B cell (primary cell): ENCODE data around the gene NRROS. TPM values are rescaled to one million over a fixed set of nuclear protein-coding genes. Genes with fewer than 3 reads are reported as not detected.

ENCODE experiments used
- ATAC-seq: fragments of 200-7000 bp; cut with Tn5 transposase; one replicate; pipeline ENCODE4 v1.10.0; 2021; ENCODE audit warnings: low read depth, mild to moderate bottlenecking, moderate number of reproducible peaks, moderate library complexity
- CTCF ChIA-PET: fragments of 350-600 bp; sonication (Branson Sonifier 250); formaldehyde crosslinking; loops from one replicate; lab custom pipeline; 2021; ENCODE audit warnings: antibody characterized with exemption, inconsistent platforms; lab: Charles Lee
- POLR2A ChIA-PET: fragments of 350-600 bp; sonication (Branson Sonifier 250); formaldehyde crosslinking; loops from one replicate; lab custom pipeline; 2021; ENCODE audit warnings: antibody characterized with exemption; lab: Charles Lee
- DNase-seq: peaks from one replicate; pipeline ENCODE4 v3.0.0; 2013
- H2AFZ ChIP-seq: 2 replicates; pipeline ENCODE4 v1.6.1; 2012; ENCODE audit warnings: mild to moderate bottlenecking, low read depth, low read length; ENCODE audit not compliant: insufficient read depth, poor library complexity, severe bottlenecking
- H3K27ac ChIP-seq, 2 donors: 1 replicate in 1 of 2; 2 replicates in 1 of 2; pipeline ENCODE4 v1.5.1; 2012 to 2013; ENCODE audit warnings: low read length in 2 of 2, mild to moderate bottlenecking in 2 of 2, moderate library complexity in 1 of 2
- H3K27me3 ChIP-seq, 4 experiments: fragments of 200-600 bp in 1 of 4; sonication (generic) in 1 of 4; replicated peaks in 1 of 4; 1 replicate in 2 of 4; 2 replicates in 2 of 4; pipeline versions ENCODE4 v1.6.1 to v1.7.0; 2013 to 2016; ENCODE audit warnings: low read length in 3 of 4, mild to moderate bottlenecking in 2 of 4, mixed read lengths in 1 of 4, moderate library complexity in 1 of 4; ENCODE audit not compliant: insufficient read depth in 4 of 4, control insufficient read depth in 3 of 4; ENCODE audit errors: control extremely low read depth in 1 of 4
- H3K36me3 ChIP-seq, 2 experiments: replicated peaks in 1 of 2; 1 replicate in 1 of 2; 2 replicates in 1 of 2; pipeline versions ENCODE4 v1.6.1 to v1.7.1; 2013; ENCODE audit warnings: low read length in 1 of 2; ENCODE audit not compliant: insufficient read depth in 2 of 2, control insufficient read depth in 1 of 2; ENCODE audit errors: control extremely low read depth in 1 of 2, extremely low read depth in 1 of 2
- H3K4me1 ChIP-seq, 2 donors: fragments of 200-600 bp in 1 of 2; sonication (generic) in 1 of 2; 1 replicate in 1 of 2; 2 replicates in 1 of 2; pipeline versions ENCODE4 v1.5.1 to v1.6.1; 2013 to 2017; ENCODE audit warnings: low read length in 2 of 2; ENCODE audit not compliant: control insufficient read depth in 2 of 2, insufficient read depth in 2 of 2
- H3K4me2 ChIP-seq: replicated peaks from 2 replicates; pipeline ENCODE3; 2012; ENCODE audit warnings: mild to moderate bottlenecking, low read depth, low read length; ENCODE audit not compliant: poor library complexity, severe bottlenecking
- H3K4me3 ChIP-seq, 5 experiments: fragments of 200-600 bp in 1 of 5; sonication (generic) in 1 of 5; 1 replicate in 3 of 5; 2 replicates in 2 of 5; pipeline versions ENCODE4 v1.5.1 to v1.7.0; 2011 to 2016; ENCODE audit warnings: low read length in 4 of 5, mild to moderate bottlenecking in 4 of 5, low read depth in 2 of 5, control low read depth in 1 of 5, moderate library complexity in 1 of 5; ENCODE audit not compliant: insufficient read depth in 1 of 5; ENCODE audit errors: control extremely low read depth in 1 of 5, extremely low read depth in 1 of 5
- H3K79me2 ChIP-seq: fragments of 200-600 bp; sonication (generic); one replicate; pipeline ENCODE4 v1.6.0; 2016; ENCODE audit warnings: low read length; ENCODE audit not compliant: control insufficient read depth, insufficient read depth
- H3K9ac ChIP-seq: fragments of 200-600 bp; sonication (generic); 2 replicates; pipeline ENCODE4 v1.6.1; 2017; ENCODE audit warnings: mild to moderate bottlenecking, low read length, moderate library complexity
- H3K9me3 ChIP-seq, 3 donors: one replicate each; pipeline versions ENCODE4 v1.6.1 to v1.7.1; 2013; ENCODE audit warnings: low read length in 2 of 3; ENCODE audit not compliant: control insufficient read depth in 2 of 3, insufficient read depth in 1 of 3; ENCODE audit errors: control extremely low read depth in 1 of 3
- H4K20me1 ChIP-seq: 2 replicates; pipeline ENCODE4 v1.6.0; 2012; ENCODE audit warnings: mild to moderate bottlenecking, low read length; ENCODE audit not compliant: insufficient read depth, control insufficient read depth, poor library complexity, severe bottlenecking
- H3K27ac Mint-ChIP-seq: one replicate; pipeline ENCODE4 v1.8.0; 2021; ENCODE audit warnings: mixed read lengths
- H3K27me3 Mint-ChIP-seq: one replicate; pipeline ENCODE4 v1.8.0; 2021; ENCODE audit warnings: mixed read lengths
- H3K4me1 Mint-ChIP-seq: one replicate; pipeline ENCODE4 v1.8.0; 2021; ENCODE audit warnings: mixed read lengths
- H3K4me3 Mint-ChIP-seq: one replicate; pipeline ENCODE4 v1.8.0; 2021; ENCODE audit warnings: mixed read lengths
- H3K9me3 Mint-ChIP-seq: one replicate; pipeline ENCODE4 v1.8.0; 2022; ENCODE audit warnings: mixed read lengths; ENCODE audit not compliant: insufficient read depth
- EZH2 ChIP-seq: IDR thresholded peaks from 2 replicates; pipeline ENCODE4 v1.6.1; 2012; ENCODE audit warnings: borderline replicate concordance, low read depth, mild to moderate bottlenecking, moderate library complexity, low read length; ENCODE audit not compliant: insufficient read depth, poor library complexity, severe bottlenecking
- WGBS: methylation state at CpG from one replicate; pipeline ENCODE4 v1.1.5; 2013; ENCODE audit warnings: missing lambda C conversion rate; ENCODE audit not compliant: insufficient coverage; 5-methylcytosine and 5-hydroxymethylcytosine counted together
- intact Hi-C: fragments of 100-400 bp; cut with micrococcal nuclease; formaldehyde crosslinking; loops from one replicate; pipeline ENCODE4 v1.10.0; 2022
- polyA plus RNA-seq: library from polyadenylated mRNA; depleted of rRNA; stranded (reverse); fragments of >200 nt; gene quantifications from 2 replicates; pipeline ENCODE4 v1.2.3, GENCODE V29; 2012
- total RNA-seq, 2 donors: library from RNA; stranded (reverse); fragments of 120-200 nt in 1 of 2; gene quantifications; 1 replicate in 1 of 2; 2 replicates in 1 of 2; pipeline versions ENCODE4 v1.2.3 to v1.2.4, GENCODE V29; 2013 to 2022
- TF ChIP-seq, protein P1 (sequence below): fragments of 200-600 bp; IDR thresholded peaks from one replicate; pipeline ENCODE4 v1.8.0; 2022; ENCODE audit warnings: antibody characterized with exemption, mild to moderate bottlenecking

NRROS gene
- total and polyA plus RNA-seq, 2 donors (not counting 1 experiment from before 2014, with no cell fraction given), result 40.1 to 87.9 TPM

DNA sequence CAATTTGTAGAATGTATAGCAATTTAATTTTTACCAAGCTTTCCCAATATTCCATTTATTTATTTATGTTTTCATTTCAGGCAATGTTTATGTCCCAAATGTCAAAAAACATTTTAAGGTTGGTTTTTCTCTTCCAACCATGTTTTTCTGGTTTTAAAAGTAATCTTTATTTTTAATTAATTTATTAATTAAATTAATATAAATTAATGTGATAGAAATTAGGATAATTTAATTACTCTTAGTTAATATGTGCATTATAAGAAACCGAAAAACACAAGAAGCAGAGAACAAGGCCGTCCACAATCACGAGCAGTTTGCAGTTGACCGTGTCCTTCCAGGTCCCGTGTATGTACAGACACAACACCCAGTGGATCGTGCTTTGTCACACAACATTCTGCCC lies 36.8 kb upstream of the NRROS start:
- no peak overlapping the region for H3K9ac ChIP-seq
- H3K27ac ChIP-seq, result no peak overlapping the region
- no peak overlapping the region for H3K27ac Mint-ChIP-seq
- no peaks in the 10 kb centered on the region for H3K27me3 ChIP-seq
- H3K9me3 ChIP-seq, result no peaks in the 10 kb centered on the region
- H3K36me3 ChIP-seq, result no peaks in the 10 kb centered on the region
- H3K4me1 ChIP-seq, result peaks cover 0 to 3% of the 10 kb centered on the region in 2 donors
- TF ChIP-seq, protein P1, sequence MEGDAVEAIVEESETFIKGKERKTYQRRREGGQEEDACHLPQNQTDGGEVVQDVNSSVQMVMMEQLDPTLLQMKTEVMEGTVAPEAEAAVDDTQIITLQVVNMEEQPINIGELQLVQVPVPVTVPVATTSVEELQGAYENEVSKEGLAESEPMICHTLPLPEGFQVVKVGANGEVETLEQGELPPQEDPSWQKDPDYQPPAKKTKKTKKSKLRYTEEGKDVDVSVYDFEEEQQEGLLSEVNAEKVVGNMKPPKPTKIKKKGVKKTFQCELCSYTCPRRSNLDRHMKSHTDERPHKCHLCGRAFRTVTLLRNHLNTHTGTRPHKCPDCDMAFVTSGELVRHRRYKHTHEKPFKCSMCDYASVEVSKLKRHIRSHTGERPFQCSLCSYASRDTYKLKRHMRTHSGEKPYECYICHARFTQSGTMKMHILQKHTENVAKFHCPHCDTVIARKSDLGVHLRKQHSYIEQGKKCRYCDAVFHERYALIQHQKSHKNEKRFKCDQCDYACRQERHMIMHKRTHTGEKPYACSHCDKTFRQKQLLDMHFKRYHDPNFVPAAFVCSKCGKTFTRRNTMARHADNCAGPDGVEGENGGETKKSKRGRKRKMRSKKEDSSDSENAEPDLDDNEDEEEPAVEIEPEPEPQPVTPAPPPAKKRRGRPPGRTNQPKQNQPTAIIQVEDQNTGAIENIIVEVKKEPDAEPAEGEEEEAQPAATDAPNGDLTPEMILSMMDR, result no peak
- TF ChIP-seq EZH2, result no peak
- ChIA-PET CTCF (interaction anchor here (1.1 kb wide), 1 partner anchor 11 kb away, joined by 3 read pairs; no protein-coding TSS in a partner anchor), POLR2A (no interaction called here)
- H3K4me1 Mint-ChIP-seq, result peaks cover 17% of the 10 kb centered on the region
- DNase-seq (no peak), ATAC-seq (no peak)
- no peaks in the 10 kb centered on the region for H3K79me2 ChIP-seq
- no peak overlapping the region for H3K4me2 ChIP-seq
- H3K27me3 Mint-ChIP-seq, result peaks cover 7% of the 10 kb centered on the region
- WGBS, result 97% methylated on average over 5 of the region's 6 CpGs
- no peak overlapping the region for H3K4me3 ChIP-seq
- no peaks in the 10 kb centered on the region for H4K20me1 ChIP-seq
- no peak overlapping the region for H2AFZ ChIP-seq
- no peak overlapping the region for H3K4me3 Mint-ChIP-seq
- intact Hi-C loops, result loop anchor here (10.0 kb wide), 1 partner anchor 232 kb away; no protein-coding TSS in a partner anchor
- no peaks in the 10 kb centered on the region for H3K9me3 Mint-ChIP-seq

DNA sequence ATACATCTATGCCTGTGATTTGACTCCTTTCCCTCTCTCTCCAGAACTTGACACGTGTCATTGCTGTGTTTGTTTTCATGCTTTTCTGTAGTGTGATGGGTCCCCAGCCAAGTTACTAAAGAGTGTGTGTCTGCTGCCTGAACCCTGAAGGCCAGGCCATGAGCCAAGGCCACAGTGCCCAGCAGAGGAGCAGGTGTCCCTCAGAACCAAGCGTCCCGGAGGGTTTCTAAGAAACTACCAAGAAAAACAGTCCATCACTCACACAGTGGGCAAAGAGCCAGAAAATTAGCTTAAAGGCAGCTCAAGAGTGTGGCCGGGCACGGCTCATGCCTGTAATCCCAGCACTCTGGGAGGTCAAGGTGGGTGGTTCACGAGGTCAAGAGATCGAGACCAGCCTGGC lies 35.8 kb upstream of the NRROS start:
- H3K27ac ChIP-seq, result no peak overlapping the region
- Mint-ChIP-seq H3K27ac (no peak overlapping the region), H3K4me3 (no peak overlapping the region), H3K4me1 (peaks cover 9% of the 10 kb centered on the region), H3K27me3 (peaks cover 3% of the 10 kb centered on the region), H3K9me3 (no peaks in the 10 kb centered on the region)
- no peak overlapping the region for H3K9ac ChIP-seq
- no peaks in the 10 kb centered on the region for H3K27me3 ChIP-seq
- ATAC-seq (no peak), DNase-seq (no peak)
- POLR2A ChIA-PET, result no interaction called here
- H4K20me1 ChIP-seq, result no peaks in the 10 kb centered on the region
- no peak overlapping the region for H3K4me2 ChIP-seq
- no peaks in the 10 kb centered on the region for H3K79me2 ChIP-seq
- intact Hi-C loops, result loop anchor here (10.0 kb wide), 1 partner anchor 231 kb away; no protein-coding TSS in a partner anchor
- H3K36me3 ChIP-seq, result no peaks in the 10 kb centered on the region
- CTCF ChIA-PET, result interaction anchor here (0.7 to 1.5 kb wide), 7 partner anchors 10 to 350 kb away, joined by 3 to 6 read pairs (median 4); no protein-coding TSS in a partner anchor
- TF ChIP-seq, protein P1, result no peak
- TF ChIP-seq EZH2, result no peak
- no peak overlapping the region for H3K4me3 ChIP-seq
- no peaks in the 10 kb centered on the region for H3K4me1 ChIP-seq
- peaks cover 0 to 2% (median 0%) of the 10 kb centered on the region in 3 donors for H3K9me3 ChIP-seq
- H2AFZ ChIP-seq, result no peak overlapping the region
- WGBS, result 68% methylated on average over 2 of the region's 7 CpGs
